HG02610 (cell line): ENCODE results near the gene PEPD.

Source experiments
- ATAC-seq: cut with Tn5 transposase; IDR thresholded peaks from one replicate; pipeline ENCODE4 v1.9.1; 2021; ENCODE audit warnings: mild to moderate bottlenecking, moderate library complexity; ENCODE audit not compliant: unreplicated experiment

Gene PEPD

GRCh38 chr19:33427801-33428626 lies 93.6 kb downstream of the PEPD start:
- ATAC-seq: no peak

GRCh38 chr19:33426621-33427361 lies 94.8 kb downstream of the PEPD start:
- ATAC-seq: no peak

DNA sequence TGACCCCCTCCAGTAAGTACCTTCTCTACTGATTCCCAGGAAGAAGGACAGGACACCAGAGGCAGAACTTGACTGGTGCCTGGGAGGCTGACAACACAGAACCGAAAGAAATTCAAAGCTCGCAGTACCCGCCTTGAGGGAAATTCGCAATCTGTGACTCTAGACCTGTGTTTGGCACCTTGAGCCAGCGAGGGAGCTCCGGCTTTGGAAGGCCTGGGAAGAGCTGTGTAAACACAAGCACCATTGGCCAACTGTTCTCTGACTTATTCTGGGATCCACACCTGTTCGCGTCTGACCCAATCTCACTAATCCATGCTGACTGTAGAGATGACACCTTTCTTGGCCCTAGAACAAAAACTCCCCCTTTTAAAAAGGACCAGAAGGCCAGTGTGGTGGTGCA lies 97.4 kb downstream of the PEPD start:
- ATAC-seq: no peak

- no peak for ATAC-seq
These were observed 99.0 kb downstream of the PEPD start for GRCh38 chr19:33422369-33423180.

GRCh38 chr19:33421368-33421767 lies 100.2 kb downstream of the PEPD start:
- ATAC-seq: no peak

GRCh38 chr19:33420821-33421220 lies 100.8 kb downstream of the PEPD start:
- no peak for ATAC-seq

- no peak for ATAC-seq
These were observed 101.8 kb downstream of the PEPD start for GRCh38 chr19:33419788-33420130.

GRCh38 chr19:33418871-33419787 lies 102.5 kb downstream of the PEPD start:
- no peak for ATAC-seq

GRCh38 chr19:33418461-33418860 lies 103.1 kb downstream of the PEPD start:
- no peak for ATAC-seq

- no peak for ATAC-seq
These were observed 103.8 kb downstream of the PEPD start for GRCh38 chr19:33417751-33418150.

DNA sequence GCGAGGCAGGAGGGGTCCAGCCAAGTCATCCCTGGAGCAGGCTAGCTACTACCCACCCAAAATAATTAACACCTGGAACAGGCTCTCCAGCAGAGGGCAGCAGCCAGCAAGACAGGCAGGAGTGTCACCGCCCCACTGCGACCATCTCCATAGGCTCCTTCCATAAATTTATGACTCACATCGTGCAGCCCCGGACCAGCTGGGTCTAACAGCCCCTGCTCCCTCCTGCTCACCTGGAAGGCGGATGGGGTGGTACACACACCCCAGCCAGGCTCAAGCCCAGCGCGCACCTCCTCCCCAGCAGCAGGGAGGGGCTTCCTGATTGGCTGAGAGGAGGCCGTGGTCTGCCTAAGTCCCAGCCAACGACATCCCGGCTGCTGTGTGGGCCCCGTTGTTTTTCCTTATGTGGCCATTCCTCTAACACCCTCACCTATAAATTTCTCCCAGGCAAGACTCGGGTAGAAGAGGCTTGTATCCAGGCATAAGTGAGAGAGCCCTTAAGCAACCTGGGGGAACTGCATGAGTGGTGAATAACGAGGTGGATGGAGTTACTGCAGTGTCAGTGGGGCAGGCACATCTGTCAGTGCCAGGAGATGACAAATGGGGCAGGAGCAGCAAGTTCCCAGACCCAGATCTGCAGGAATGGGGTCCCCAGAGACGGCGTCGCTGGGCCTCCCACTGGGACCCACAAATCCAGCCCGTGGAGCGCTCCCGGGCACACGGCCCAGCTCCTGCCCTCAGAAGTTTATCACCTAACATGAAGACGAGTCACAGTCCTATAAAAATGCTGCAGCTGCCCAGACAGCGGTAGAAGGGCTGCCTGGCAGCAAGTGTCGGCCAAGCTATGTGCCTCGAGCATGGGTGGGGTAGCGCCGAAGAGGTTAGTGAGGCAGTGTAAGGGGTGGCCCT lies 105.0 kb downstream of the PEPD start:
- ATAC-seq: no peak

DNA sequence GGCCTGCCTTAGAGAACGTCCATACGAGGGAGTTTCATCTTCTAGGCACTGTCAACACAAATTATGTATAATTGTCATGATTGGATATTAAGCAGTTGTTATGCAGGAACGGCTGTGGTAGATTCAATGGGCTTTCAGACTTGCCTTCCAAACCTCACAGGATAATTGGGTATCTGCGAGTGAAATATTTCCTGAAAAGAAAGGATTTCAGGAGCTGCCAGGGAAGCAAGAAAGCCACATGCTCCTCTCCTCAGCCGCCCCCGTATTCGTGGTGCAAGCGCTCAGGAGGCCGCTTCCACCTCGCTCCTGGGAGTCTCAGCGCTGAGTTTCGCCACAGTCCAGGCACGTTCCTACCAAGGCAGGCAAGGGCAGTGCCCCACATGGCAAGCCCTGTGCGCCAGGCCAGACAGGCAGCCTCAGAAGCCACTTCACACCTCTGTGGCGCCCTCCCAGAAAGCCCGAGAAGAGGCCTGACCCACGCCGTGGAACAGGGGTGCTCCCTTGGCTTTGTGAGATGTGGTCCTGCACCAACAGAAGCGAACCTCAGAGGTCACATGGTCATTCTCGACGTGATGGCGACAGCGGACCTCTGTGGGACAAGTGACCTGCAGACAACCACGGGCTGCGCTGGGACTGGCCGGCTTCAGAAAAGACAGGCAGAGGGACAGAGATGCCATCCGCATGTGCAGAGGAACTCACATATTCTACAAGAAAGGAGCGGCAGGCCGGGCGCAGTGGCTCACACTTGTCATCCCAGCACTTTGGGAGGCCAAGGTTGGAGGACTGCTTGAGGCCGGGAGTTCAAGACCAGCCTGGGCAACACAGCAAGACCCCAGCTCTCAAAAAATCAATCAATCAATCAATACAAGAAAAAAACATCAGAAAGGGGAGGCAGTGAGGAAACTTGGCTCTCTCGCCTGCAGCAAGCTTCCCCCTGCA lies 106.7 kb downstream of the PEPD start:
- no peak for ATAC-seq

- ATAC-seq: no peak
These were observed 107.5 kb downstream of the PEPD start for GRCh38 chr19:33413868-33414666.

DNA sequence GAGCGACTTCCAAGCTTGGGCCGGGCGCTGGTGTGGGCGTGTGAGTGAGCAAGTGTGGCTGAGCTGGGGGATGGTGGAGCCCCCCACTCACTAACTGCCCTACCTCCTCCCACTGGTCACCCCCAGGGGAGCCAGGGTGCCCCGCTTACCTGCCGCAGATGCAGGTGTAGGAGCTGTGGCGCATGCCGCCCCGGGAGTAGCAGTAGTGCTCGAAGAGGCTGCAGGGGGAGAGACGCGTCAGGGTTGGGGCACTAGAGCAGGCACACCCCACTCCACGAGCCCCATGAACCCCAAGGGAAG lies 108.2 kb downstream of the PEPD start:
- no peak for ATAC-seq

DNA sequence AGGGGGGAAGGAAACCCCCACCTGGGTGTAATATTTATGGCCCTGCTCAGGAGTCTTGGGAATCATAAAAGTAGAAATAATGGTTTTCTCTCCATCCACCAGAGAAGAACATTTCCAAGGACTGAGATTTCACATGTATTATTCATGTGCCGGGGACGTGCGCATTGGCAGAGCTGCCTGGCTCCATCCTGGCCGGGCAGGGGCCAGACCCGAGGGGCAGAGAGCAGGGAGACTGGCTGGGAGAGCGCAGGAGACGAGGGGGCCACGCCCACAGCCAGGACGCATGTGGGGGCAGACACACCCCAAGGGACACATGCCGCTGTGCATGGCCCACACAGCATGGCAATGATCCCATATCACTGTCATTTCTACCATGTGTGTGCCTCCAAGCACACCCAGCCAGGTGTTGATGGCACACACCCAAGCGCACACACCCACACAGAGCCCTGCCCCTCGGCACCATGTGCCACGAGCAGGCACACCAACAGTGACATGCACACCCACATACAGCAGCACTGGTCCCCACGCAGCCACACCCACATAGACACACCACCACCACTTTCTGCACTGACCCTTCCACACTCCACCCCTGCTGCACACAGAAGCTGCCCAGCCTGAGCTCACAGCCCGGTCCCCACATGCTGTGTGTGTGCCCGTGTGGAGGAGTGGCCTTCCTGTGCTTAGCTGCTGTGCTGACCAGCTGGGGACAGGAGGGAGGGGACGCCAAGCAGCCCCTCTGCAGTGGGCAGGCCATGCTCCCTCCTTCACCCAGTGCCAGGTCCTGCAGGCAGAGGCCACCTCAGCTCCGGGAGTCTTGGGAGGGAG lies 108.8 kb downstream of the PEPD start:
- no peak for ATAC-seq

DNA sequence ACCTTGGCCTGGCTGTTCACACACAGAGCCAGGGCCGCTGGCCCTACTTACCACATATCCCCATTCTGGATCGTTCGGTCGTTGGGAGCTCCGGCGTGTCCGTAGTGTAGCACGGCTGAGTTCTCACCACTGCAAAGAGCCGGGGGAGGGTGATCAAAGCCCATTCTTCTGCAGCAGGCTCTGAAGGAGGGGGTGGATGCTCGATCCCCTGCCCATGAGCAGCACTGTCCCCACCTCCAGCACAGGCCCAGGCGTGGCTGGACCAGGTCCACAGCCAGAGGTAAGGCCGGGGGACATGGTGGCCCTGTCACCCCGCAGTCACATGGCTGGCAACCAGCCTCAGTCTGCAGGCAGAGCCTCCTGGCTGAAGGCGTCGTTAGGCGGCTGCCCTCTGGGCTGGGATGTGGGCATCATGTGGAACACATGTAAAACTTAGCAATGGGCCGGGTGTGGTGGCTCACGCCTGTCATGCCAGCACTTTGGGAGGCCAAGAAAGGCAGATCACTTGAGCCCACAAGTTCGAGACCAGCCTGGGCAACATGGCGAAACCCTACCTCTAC lies 109.9 kb downstream of the PEPD start:
- ATAC-seq: no peak
